B cell (primary cell): ENCODE measurements around the gene SLCO2B1.

Experiments
- CTCF ChIP-seq: fragments of 200-600 bp; IDR thresholded peaks from one replicate; pipeline ENCODE4 v1.8.0; 2022; ENCODE audit warnings: antibody characterized with exemption, mild to moderate bottlenecking
- EZH2 ChIP-seq: IDR thresholded peaks from 2 replicates; pipeline ENCODE4 v1.6.1; 2012; ENCODE audit warnings: borderline replicate concordance, low read depth, mild to moderate bottlenecking, moderate library complexity, low read length; ENCODE audit not compliant: insufficient read depth, poor library complexity, severe bottlenecking

- TF ChIP-seq CTCF: no peak
- no peak for TF ChIP-seq EZH2
Measured at GRCh38 chr11:75135021-75135650, 15.8 kb upstream of the SLCO2B1 start.
